Stimulated activated CD4-positive, alpha-beta T cell treated with anti-CD3 and anti-CD28 coated beads, Interleukin-12 subunit alpha, Interleukin-12 subunit beta, amount 100 ng/mL, for 48 hours (primary cell): ENCODE results near the gene C12orf60.
"Not testable (repeated sequence)": the region's sequence is repeated elsewhere in the genome, so short reads cannot be mapped to it uniquely, and the experiment has no call there.

Source experiments
- DNase-seq, 3 donors: peaks; one replicate each; pipeline ENCODE4 v3.0.0-alpha.2; 2020; ENCODE audit warnings: low read depth in 2 of 3, low spot score in 1 of 3

Gene C12orf60

GRCh38 chr12:14803011-14803829 lies at the start of gene C12orf60, which contains the start of gene WBP11:
Gene C12orf60 (plus strand): TSS chr12:14803670. CDS start chr12:14822936, 19,266 bp downstream.
Gene WBP11 (minus strand): TSS chr12:14803478. CDS start chr12:14801383, 2,095 bp downstream.
- peak; percentile 79 to 86 (median 82) for DNase-seq

GRCh38 chr12:14756334-14757143 lies 46.9 kb upstream of the C12orf60 start:
- DNase-seq, result no peak

- DNase-seq, result not testable (repeated sequence)
Measured at GRCh38 chr12:14759711-14760280, 43.7 kb upstream of the C12orf60 start.

GRCh38 chr12:14765398-14765797 lies 38.1 kb upstream of the C12orf60 start:
- DNase-seq, result no peak

- DNase-seq, result not testable (repeated sequence)
Measured at GRCh38 chr12:14766020-14766419, 37.5 kb upstream of the C12orf60 start.

GRCh38 chr12:14766649-14767215 lies 36.7 kb upstream of the C12orf60 start:
- no peak for DNase-seq

- DNase-seq, result no peak
Measured at GRCh38 chr12:14767617-14768016, 35.9 kb upstream of the C12orf60 start.

GRCh38 chr12:14768823-14769405 lies 34.6 kb upstream of the C12orf60 start:
- peak; percentile 26 to 34 (median 33) for DNase-seq

- no peak for DNase-seq
Measured at GRCh38 chr12:14769466-14769968, 34.0 kb upstream of the C12orf60 start.

GRCh38 chr12:14769969-14770495 lies 33.4 kb upstream of the C12orf60 start:
- DNase-seq, result peak; percentile 77 to 86 (median 85)

GRCh38 chr12:14770496-14771461 lies 32.7 kb upstream of the C12orf60 start:
- DNase-seq, result peak; percentile 87 to 99 (median 94)

- DNase-seq, result no peak
Measured at GRCh38 chr12:14771651-14772137, 31.8 kb upstream of the C12orf60 start.

GRCh38 chr12:14772946-14773345 lies 30.5 kb upstream of the C12orf60 start:
- DNase-seq, result no peak

- DNase-seq, result no peak
Measured at GRCh38 chr12:14773685-14774073, 29.8 kb upstream of the C12orf60 start.

GRCh38 chr12:14774074-14774905 lies 29.2 kb upstream of the C12orf60 start:
- DNase-seq, result peak; percentile 81 to 86 (median 83)

GRCh38 chr12:14774906-14775635 lies 28.4 kb upstream of the C12orf60 start:
- peak in 1 of 3 donors; percentile 11 for DNase-seq

GRCh38 chr12:14775636-14775980 lies 27.9 kb upstream of the C12orf60 start:
- no peak for DNase-seq
